ENCODE results near the gene POTEG.
"Not testable (repeated sequence)": the region's sequence is repeated elsewhere in the genome, so short reads cannot be mapped to it uniquely, and the experiment has no call there.

The POTEG gene

DNA sequence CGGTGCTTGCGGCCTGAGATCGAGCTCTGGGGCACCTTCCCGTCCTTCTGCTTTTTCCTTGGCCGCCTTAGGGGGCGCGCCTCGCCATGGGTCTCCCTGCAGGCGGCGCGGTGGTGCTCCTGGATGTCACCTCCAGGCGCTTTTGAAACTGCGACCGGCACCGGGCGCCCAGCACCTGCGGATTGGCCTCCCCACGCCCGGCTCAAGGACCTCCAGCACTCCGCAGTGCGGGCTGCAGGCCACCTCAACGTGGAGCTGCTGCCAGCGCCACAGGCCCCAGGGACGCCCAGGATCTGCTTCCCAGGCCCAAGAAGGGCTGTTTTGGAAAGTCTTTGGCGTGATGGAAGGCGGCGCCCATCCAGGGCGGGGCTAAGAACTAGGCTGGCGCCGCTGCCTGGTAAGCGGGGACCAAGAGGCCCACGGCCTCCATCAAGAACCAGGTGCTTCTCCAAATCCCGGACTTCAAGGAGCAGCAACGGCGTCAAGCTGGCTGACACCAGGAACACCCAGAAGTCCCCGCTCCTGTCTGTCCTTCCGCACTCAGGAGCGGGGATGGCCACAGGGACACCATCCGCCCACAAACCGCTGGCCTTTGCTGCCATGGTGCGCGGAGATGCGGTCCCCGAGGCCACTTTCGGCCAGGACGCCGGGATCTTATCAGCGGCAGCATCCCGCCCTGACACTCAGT lies 61.2 kb downstream of the POTEG start:
- DNase-seq, result not testable (repeated sequence)

DNA sequence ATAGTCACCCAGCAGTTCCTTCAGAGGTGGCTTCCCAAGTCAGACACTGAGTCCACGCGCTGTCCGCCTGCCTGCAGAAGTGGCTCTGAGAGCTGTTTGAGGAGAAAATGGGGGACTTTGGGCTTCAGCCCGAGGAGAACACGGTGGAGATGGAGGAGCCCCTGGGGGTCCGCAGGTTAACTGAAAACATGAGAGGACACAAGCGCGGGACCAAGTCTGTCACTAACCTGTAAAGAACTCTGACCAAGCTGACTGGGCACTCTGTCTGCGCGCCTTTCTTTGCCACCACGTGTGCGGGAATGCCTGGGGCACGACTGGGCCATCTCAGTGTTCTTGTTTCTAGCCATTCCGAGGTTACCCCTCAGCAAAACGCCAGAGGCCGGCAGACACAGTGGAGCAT lies 62.4 kb downstream of the POTEG start:
- DNase-seq, result not testable (repeated sequence)

DNA sequence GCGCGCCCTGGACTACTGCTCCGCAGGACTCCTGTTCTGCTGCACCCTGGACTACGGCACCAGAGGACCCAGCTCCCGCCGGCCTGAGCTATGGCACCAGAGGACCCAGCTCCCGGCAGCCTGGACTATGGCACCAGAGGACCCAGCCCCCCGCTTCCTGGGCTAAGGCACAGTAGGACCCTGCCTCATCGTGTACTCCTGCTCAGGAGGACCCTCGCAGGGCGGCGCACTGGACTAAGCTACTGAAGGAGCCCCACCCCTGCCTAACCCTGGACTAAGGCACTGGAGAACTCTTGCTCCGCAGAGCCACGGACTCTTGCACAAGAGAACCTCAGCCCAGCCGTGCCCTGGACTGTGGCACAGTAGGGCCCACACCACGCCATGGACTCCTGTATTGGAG lies 71.3 kb downstream of the POTEG start:
- not testable (repeated sequence) for DNase-seq

DNA sequence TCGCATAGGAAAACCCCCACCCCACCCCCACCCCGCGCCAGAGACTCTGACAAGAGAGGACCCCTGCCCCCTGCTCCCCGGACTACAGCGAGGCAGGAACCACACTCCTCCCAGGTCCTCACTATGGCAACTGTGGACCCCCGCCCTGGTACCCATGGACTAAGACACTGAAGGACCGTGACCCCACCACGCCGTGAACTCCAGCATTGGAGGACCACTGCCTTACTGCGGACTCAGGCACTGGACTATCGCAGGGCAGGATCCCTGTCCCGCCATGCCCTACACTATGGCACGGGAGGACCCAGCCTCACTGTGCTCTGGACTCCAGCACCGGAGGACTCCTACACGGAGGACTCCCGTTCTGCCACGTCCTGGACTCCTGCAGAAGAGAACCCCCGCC lies 71.8 kb downstream of the POTEG start:
- not testable (repeated sequence) for DNase-seq

GRCh38 chr14:19361636-19362253 lies 72.4 kb downstream of the POTEG start:
- not testable (repeated sequence) for DNase-seq

DNA sequence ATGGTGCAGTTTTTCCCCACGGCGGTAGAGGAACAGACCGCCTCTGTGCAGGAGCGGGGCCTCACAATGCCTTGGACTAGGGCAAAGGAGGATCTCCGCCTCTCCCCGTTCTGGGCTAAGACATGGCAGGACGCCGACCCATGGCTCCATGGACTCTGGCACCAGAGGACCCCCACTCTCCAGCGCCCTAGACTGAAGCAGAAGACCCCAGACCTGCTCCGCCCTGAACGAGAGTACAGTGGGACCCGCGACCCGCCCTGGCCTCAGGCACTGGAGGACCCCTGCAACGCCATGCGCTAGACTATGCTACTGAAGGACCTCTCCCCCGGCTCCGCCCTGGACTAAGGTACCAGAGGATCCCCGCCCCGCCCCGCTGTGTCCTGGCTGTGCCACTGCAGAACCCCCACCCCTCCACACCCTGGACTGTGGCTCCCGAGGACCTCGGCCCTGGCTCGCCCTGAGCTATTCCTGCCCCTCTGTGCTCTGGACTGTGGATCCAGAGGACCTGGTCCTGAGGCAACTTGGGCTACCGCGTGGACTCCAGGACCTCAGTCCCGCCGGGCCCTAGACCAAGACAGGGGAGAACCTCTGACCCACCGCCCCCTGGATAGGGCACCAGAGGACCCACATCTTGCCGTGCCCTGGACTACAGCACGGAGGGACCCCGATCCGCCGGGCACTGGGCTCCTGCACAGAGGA lies 73.1 kb downstream of the POTEG start:
- DNase-seq, result not testable (repeated sequence)

Measured in activated naive CD4-positive, alpha-beta T cell treated with Interleukin-2 at 50 U/mL for 16 hours (primary cell).